HG03378 (cell line): Measurements from ENCODE around the gene CLTB.

Experiments used
- ATAC-seq: cut with Tn5 transposase; IDR thresholded peaks from one replicate; pipeline ENCODE4 v1.9.1; 2021; ENCODE audit warnings: mild to moderate bottlenecking, moderate library complexity; ENCODE audit not compliant: unreplicated experiment

CLTB gene

GRCh38 chr5:176405656-176406435, 10.5 kb downstream of the CLTB start:
- ATAC-seq = no peak

- ATAC-seq = no peak
These were observed 14.8 kb downstream of the CLTB start for GRCh38 chr5:176401281-176402205.

GRCh38 chr5:176400382-176401156, 15.8 kb downstream of the CLTB start:
- no peak for ATAC-seq

- no peak for ATAC-seq
These were observed 18.5 kb downstream of the CLTB start for GRCh38 chr5:176397736-176398420.

- no peak for ATAC-seq
These were observed 20.0 kb downstream of the CLTB start for GRCh38 chr5:176396330-176396729.

GRCh38 chr5:176394881-176395675, 21.3 kb downstream of the CLTB start:
- no peak for ATAC-seq

- no peak for ATAC-seq
These were observed 22.2 kb downstream of the CLTB start for GRCh38 chr5:176394096-176394495.

- ATAC-seq = no peak
These were observed 23.8 kb downstream of the CLTB start for GRCh38 chr5:176392526-176392925.

GRCh38 chr5:176391999-176392398, 24.3 kb downstream of the CLTB start:
- no peak for ATAC-seq

GRCh38 chr5:176391479-176391878, 24.9 kb downstream of the CLTB start:
- no peak for ATAC-seq

- peak; percentile 21 for ATAC-seq
These were observed 26.9 kb downstream of the CLTB start for GRCh38 chr5:176389135-176390123.

- peak; percentile 74 for ATAC-seq
These were observed 27.8 kb downstream of the CLTB start, which contains the start of the genes HIGD2A and NOP16 for GRCh38 chr5:176388444-176389134. Gene HIGD2A (plus strand): TSS chr5:176388751. CDS start chr5:176388820, 69 bp downstream. Gene NOP16 (minus strand): TSS chr5:176388598. CDS start chr5:176388539, 59 bp downstream.

GRCh38 chr5:176388003-176388443, 28.3 kb downstream of the CLTB start:
- no peak for ATAC-seq

GRCh38 chr5:176387384-176387925, 28.9 kb downstream of the CLTB start:
- ATAC-seq = no peak

GRCh38 chr5:176386491-176386890, 29.8 kb downstream of the CLTB start:
- no peak for ATAC-seq

- ATAC-seq = no peak
These were observed 31.3 kb downstream of the CLTB start for GRCh38 chr5:176384991-176385390.

- ATAC-seq = no peak
These were observed 31.9 kb downstream of the CLTB start for GRCh38 chr5:176384366-176384930.
